ENCODE results near the gene STXBP5L. TPM values are rescaled to one million over a fixed set of nuclear protein-coding genes. Genes with fewer than 3 reads are reported as not detected.

STXBP5L gene
- total RNA-seq, 1 experiment from 2014 or later: 5.9 TPM

DNA sequence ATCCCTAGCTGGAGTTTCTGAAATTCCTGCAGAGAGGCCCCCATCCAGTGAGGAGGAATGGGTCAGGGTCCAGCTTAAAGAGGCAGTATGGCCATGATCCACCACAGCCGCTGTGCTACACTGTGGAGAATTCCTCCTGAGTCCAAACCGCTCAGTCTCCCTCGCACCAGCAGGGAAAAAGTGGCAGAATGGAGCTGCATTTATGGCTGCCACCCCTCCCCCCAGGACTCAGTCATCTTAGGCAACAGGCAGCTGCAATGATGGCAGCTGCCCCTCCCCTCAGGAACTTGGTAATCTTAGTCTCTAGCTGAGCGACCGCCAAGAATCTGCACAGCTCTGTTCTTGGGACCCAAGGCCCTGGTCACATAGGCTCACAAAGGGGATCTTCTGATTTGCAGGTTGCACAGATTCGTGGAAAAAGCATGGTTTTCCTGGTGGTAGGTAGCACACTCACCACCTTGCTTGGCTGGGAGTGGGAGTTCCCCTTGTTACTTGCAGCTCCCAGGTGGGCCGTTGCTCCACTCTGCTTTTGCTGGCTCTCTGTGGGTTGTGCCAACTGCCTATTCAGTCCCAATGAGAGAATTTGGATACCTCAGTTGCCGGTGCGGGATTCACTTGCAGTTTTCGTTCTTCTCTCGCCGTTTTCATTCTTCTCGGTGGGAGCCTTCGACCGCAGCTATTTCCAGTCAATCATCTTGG, 204.1 kb downstream of the STXBP5L start:
- ChIA-PET POLR2A (interaction anchor here (0.6 kb wide), 1 partner anchor 209 kb away, joined by 4 read pairs; no protein-coding TSS in a partner anchor), CTCF (interaction anchor here (0.6 to 1.5 kb wide), 5 partner anchors 17 to 317 kb away, joined by 3 to 8 read pairs (median 4); no protein-coding TSS in a partner anchor)
- no peak overlapping the region; the same call in 1 of the 2 replicates for H3K27ac Mint-ChIP-seq
- H3K4me1 Mint-ChIP-seq: peaks cover 29% of the 10 kb centered on the region
- TF ChIP-seq, protein P1, sequence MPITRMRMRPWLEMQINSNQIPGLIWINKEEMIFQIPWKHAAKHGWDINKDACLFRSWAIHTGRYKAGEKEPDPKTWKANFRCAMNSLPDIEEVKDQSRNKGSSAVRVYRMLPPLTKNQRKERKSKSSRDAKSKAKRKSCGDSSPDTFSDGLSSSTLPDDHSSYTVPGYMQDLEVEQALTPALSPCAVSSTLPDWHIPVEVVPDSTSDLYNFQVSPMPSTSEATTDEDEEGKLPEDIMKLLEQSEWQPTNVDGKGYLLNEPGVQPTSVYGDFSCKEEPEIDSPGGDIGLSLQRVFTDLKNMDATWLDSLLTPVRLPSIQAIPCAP (CRISPR knock-in tag; IDR thresholded peaks at IDR 0.05): no peak
- TF ChIP-seq, protein P2, sequence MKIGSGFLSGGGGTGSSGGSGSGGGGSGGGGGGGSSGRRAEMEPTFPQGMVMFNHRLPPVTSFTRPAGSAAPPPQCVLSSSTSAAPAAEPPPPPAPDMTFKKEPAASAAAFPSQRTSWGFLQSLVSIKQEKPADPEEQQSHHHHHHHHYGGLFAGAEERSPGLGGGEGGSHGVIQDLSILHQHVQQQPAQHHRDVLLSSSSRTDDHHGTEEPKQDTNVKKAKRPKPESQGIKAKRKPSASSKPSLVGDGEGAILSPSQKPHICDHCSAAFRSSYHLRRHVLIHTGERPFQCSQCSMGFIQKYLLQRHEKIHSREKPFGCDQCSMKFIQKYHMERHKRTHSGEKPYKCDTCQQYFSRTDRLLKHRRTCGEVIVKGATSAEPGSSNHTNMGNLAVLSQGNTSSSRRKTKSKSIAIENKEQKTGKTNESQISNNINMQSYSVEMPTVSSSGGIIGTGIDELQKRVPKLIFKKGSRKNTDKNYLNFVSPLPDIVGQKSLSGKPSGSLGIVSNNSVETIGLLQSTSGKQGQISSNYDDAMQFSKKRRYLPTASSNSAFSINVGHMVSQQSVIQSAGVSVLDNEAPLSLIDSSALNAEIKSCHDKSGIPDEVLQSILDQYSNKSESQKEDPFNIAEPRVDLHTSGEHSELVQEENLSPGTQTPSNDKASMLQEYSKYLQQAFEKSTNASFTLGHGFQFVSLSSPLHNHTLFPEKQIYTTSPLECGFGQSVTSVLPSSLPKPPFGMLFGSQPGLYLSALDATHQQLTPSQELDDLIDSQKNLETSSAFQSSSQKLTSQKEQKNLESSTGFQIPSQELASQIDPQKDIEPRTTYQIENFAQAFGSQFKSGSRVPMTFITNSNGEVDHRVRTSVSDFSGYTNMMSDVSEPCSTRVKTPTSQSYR (CRISPR knock-in tag; IDR thresholded peaks at IDR 0.05): 0 out of 2 replicates have a peak, but pooled peaks have one; percentile 46
- H3K4me3 Mint-ChIP-seq: no peak overlapping the region
- peaks cover 14% of the 10 kb centered on the region for H3K9me3 Mint-ChIP-seq
- H3K27me3 Mint-ChIP-seq (ENCODE audit: low read depth): no peaks in the 10 kb centered on the region; the same call in 1 of the 2 replicates
- H3K36me3 Mint-ChIP-seq: peaks cover 12% of the 10 kb centered on the region
- DNase-seq (ENCODE audit: low spot score) (peak; percentile 67), ATAC-seq (peak; percentile 99)

DNA sequence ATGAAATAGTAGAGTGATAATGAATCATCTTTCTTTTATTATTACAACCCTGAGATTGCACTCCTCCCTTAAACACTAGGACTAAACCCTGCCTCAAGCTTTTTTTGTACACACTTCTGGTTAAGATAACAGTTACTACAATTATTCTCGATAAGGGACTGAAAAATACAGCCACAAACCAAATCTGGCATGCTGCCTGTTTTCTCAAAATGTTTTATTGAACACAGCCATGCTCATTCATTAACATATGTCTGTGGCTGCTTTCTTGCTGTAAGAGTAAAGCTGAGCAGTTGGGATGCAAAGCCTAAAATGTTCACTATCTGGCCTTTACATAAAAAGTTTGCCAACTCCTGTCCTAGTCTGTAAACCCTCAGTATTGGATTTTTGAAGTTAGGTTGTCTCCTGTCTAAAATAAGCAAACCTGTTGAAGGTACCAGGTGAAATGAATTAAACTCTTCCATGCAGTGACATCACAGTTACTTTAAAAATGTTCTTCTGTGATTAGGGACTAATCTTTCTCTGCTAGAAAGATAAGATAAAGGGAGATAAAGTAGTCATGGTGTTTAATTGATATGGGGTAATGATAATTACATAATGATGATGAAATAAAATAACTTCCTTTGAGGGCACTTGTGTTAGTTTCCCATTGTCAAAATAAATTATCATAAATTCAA, 218.2 kb downstream of the STXBP5L start:
- no peak for ATAC-seq
- TF ChIP-seq ZNF317 (CRISPR knock-in tag; IDR thresholded peaks at IDR 0.05; ENCODE audit: borderline replicate concordance, low read depth): no peak
- TF ChIP-seq, protein P3, sequence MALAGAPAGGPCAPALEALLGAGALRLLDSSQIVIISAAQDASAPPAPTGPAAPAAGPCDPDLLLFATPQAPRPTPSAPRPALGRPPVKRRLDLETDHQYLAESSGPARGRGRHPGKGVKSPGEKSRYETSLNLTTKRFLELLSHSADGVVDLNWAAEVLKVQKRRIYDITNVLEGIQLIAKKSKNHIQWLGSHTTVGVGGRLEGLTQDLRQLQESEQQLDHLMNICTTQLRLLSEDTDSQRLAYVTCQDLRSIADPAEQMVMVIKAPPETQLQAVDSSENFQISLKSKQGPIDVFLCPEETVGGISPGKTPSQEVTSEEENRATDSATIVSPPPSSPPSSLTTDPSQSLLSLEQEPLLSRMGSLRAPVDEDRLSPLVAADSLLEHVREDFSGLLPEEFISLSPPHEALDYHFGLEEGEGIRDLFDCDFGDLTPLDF (CRISPR knock-in tag; IDR thresholded peaks at IDR 0.05): no peak
- TF ChIP-seq, protein P4, sequence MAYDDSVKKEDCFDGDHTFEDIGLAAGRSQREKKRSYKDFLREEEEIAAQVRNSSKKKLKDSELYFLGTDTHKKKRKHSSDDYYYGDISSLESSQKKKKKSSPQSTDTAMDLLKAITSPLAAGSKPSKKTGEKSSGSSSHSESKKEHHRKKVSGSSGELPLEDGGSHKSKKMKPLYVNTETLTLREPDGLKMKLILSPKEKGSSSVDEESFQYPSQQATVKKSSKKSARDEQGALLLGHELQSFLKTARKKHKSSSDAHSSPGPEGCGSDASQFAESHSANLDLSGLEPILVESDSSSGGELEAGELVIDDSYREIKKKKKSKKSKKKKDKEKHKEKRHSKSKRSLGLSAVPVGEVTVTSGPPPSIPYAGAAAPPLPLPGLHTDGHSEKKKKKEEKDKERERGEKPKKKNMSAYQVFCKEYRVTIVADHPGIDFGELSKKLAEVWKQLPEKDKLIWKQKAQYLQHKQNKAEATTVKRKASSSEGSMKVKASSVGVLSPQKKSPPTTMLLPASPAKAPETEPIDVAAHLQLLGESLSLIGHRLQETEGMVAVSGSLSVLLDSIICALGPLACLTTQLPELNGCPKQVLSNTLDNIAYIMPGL (CRISPR knock-in tag; IDR thresholded peaks at IDR 0.05): no peak
- TF ChIP-seq, protein P5, sequence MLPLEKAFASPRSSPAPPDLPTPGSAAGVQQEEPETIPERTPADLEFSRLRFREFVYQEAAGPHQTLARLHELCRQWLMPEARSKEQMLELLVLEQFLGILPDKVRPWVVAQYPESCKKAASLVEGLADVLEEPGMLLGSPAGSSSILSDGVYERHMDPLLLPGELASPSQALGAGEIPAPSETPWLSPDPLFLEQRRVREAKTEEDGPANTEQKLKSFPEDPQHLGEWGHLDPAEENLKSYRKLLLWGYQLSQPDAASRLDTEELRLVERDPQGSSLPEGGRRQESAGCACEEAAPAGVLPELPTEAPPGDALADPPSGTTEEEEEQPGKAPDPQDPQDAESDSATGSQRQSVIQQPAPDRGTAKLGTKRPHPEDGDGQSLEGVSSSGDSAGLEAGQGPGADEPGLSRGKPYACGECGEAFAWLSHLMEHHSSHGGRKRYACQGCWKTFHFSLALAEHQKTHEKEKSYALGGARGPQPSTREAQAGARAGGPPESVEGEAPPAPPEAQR (CRISPR knock-in tag; IDR thresholded peaks at IDR 0.05): no peak
- TF ChIP-seq ATF1 (CRISPR knock-in tag; IDR thresholded peaks at IDR 0.05): no peak
- TF ChIP-seq, protein P6, sequence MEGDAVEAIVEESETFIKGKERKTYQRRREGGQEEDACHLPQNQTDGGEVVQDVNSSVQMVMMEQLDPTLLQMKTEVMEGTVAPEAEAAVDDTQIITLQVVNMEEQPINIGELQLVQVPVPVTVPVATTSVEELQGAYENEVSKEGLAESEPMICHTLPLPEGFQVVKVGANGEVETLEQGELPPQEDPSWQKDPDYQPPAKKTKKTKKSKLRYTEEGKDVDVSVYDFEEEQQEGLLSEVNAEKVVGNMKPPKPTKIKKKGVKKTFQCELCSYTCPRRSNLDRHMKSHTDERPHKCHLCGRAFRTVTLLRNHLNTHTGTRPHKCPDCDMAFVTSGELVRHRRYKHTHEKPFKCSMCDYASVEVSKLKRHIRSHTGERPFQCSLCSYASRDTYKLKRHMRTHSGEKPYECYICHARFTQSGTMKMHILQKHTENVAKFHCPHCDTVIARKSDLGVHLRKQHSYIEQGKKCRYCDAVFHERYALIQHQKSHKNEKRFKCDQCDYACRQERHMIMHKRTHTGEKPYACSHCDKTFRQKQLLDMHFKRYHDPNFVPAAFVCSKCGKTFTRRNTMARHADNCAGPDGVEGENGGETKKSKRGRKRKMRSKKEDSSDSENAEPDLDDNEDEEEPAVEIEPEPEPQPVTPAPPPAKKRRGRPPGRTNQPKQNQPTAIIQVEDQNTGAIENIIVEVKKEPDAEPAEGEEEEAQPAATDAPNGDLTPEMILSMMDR (IDR thresholded peaks at IDR 0.05): no peak
- TF ChIP-seq ZNF263 (CRISPR knock-in tag; IDR thresholded peaks at IDR 0.05; ENCODE audit: low read depth): no peak
- TF ChIP-seq, protein P7, sequence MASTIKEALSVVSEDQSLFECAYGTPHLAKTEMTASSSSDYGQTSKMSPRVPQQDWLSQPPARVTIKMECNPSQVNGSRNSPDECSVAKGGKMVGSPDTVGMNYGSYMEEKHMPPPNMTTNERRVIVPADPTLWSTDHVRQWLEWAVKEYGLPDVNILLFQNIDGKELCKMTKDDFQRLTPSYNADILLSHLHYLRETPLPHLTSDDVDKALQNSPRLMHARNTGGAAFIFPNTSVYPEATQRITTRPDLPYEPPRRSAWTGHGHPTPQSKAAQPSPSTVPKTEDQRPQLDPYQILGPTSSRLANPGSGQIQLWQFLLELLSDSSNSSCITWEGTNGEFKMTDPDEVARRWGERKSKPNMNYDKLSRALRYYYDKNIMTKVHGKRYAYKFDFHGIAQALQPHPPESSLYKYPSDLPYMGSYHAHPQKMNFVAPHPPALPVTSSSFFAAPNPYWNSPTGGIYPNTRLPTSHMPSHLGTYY (CRISPR knock-in tag; IDR thresholded peaks at IDR 0.05): no peak
- TF ChIP-seq CBFB (CRISPR knock-in tag; IDR thresholded peaks at IDR 0.05; ENCODE audit: low read depth): no peak
- TF ChIP-seq, protein P8, sequence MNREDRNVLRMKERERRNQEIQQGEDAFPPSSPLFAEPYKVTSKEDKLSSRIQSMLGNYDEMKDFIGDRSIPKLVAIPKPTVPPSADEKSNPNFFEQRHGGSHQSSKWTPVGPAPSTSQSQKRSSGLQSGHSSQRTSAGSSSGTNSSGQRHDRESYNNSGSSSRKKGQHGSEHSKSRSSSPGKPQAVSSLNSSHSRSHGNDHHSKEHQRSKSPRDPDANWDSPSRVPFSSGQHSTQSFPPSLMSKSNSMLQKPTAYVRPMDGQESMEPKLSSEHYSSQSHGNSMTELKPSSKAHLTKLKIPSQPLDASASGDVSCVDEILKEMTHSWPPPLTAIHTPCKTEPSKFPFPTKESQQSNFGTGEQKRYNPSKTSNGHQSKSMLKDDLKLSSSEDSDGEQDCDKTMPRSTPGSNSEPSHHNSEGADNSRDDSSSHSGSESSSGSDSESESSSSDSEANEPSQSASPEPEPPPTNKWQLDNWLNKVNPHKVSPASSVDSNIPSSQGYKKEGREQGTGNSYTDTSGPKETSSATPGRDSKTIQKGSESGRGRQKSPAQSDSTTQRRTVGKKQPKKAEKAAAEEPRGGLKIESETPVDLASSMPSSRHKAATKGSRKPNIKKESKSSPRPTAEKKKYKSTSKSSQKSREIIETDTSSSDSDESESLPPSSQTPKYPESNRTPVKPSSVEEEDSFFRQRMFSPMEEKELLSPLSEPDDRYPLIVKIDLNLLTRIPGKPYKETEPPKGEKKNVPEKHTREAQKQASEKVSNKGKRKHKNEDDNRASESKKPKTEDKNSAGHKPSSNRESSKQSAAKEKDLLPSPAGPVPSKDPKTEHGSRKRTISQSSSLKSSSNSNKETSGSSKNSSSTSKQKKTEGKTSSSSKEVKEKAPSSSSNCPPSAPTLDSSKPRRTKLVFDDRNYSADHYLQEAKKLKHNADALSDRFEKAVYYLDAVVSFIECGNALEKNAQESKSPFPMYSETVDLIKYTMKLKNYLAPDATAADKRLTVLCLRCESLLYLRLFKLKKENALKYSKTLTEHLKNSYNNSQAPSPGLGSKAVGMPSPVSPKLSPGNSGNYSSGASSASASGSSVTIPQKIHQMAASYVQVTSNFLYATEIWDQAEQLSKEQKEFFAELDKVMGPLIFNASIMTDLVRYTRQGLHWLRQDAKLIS (CRISPR knock-in tag; IDR thresholded peaks at IDR 0.05; ENCODE audit: borderline replicate concordance): no peak
- TF ChIP-seq, protein P9, sequence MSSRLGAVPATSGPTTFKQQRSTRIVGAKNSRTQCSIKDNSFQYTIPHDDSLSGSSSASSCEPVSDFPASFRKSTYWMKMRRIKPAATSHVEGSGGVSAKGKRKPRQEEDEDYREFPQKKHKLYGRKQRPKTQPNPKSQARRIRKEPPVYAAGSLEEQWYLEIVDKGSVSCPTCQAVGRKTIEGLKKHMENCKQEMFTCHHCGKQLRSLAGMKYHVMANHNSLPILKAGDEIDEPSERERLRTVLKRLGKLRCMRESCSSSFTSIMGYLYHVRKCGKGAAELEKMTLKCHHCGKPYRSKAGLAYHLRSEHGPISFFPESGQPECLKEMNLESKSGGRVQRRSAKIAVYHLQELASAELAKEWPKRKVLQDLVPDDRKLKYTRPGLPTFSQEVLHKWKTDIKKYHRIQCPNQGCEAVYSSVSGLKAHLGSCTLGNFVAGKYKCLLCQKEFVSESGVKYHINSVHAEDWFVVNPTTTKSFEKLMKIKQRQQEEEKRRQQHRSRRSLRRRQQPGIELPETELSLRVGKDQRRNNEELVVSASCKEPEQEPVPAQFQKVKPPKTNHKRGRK (CRISPR knock-in tag; IDR thresholded peaks at IDR 0.05; ENCODE audit: borderline replicate concordance): no peak
- no peak for TF ChIP-seq ZNF671 (CRISPR knock-in tag; IDR thresholded peaks at IDR 0.05)

More for the DNA sequence above, 218.2 kb downstream of the STXBP5L start:
- Mint-ChIP-seq H3K4me3 (no peak overlapping the region), H3K36me3 (no peaks in the 10 kb centered on the region), H3K9me3 (no peaks in the 10 kb centered on the region), H3K4me1 (no peaks in the 10 kb centered on the region), H3K27me3 (ENCODE audit: low read depth) (no peaks in the 10 kb centered on the region), H3K27ac (no peak overlapping the region)
- POLR2A ChIA-PET: no interaction called here
- CTCF ChIA-PET: no interaction called here
- no peak for DNase-seq (ENCODE audit: low spot score)

All from WTC11 (cell line).